ENCODE data around the gene WNT7B. TPM values are rescaled to one million over a fixed set of nuclear protein-coding genes. Genes with fewer than 3 reads are reported as not detected.

The WNT7B gene
- total RNA-seq, 2 donors from 2014 or later: 0.19 TPM; not detected in 1

DNA sequence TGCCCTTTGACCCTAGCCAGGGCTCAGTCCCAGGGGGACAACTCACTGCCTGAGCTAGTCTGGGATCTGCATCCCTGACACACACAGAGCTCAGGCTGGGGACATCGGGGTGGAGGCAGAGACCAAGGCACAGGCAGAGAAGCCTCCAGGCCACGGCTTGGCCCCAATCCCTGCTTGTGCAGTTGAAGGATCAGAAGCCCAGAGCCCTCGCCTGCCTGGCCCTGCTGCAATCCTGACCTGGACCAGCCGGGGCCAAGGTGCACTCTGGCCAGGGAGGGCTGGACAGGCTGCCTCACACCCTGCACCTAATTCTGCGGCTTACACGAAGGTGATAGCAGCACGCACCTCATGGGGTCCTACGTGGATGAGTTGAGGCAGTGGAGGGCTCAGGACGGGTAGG lies 34.6 kb downstream of the WNT7B start:
- H3K4me1 ChIP-seq: no peaks in the 10 kb centered on the region
- H3K9me3 ChIP-seq: no peaks in the 10 kb centered on the region
- H3K4me3 ChIP-seq: no peak overlapping the region
- no peak overlapping the region for H3K27ac ChIP-seq
- no peak for DNase-seq (ENCODE audit: low spot score)
- no peaks in the 10 kb centered on the region for H3K27me3 ChIP-seq
- no peaks in the 10 kb centered on the region for H3K36me3 ChIP-seq
- TF ChIP-seq, protein P1, sequence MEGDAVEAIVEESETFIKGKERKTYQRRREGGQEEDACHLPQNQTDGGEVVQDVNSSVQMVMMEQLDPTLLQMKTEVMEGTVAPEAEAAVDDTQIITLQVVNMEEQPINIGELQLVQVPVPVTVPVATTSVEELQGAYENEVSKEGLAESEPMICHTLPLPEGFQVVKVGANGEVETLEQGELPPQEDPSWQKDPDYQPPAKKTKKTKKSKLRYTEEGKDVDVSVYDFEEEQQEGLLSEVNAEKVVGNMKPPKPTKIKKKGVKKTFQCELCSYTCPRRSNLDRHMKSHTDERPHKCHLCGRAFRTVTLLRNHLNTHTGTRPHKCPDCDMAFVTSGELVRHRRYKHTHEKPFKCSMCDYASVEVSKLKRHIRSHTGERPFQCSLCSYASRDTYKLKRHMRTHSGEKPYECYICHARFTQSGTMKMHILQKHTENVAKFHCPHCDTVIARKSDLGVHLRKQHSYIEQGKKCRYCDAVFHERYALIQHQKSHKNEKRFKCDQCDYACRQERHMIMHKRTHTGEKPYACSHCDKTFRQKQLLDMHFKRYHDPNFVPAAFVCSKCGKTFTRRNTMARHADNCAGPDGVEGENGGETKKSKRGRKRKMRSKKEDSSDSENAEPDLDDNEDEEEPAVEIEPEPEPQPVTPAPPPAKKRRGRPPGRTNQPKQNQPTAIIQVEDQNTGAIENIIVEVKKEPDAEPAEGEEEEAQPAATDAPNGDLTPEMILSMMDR (IDR thresholded peaks at IDR 0.05): no peak

DNA sequence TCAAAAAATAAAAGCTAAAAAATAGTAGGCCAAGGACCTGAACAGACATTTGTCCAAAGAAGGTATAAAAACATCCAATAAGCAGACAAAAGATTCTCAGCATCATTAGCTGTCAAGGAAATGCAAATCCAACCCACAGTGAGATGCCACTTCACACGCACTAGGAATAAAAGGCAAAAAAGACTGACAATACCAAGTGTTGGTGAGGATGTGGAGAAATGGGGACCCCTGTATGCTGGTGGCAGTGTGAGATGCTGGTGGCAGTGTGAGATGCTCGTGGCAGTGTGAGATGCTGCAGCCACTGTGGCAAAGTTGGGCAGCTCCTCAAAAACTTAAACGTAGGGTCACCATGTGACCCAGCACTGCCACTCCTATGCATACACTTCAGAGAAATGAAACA lies 38.0 kb downstream of the WNT7B start:
- Histone ChIP-seq H3K27ac (no peak overlapping the region), H3K4me1 (no peaks in the 10 kb centered on the region), H3K9me3 (no peaks in the 10 kb centered on the region), H3K27me3 (no peaks in the 10 kb centered on the region), H3K4me3 (no peak overlapping the region), H3K36me3 (no peaks in the 10 kb centered on the region)
- TF ChIP-seq, protein P1 (IDR thresholded peaks at IDR 0.05): no peak
- no peak for DNase-seq (ENCODE audit: low spot score)

DNA sequence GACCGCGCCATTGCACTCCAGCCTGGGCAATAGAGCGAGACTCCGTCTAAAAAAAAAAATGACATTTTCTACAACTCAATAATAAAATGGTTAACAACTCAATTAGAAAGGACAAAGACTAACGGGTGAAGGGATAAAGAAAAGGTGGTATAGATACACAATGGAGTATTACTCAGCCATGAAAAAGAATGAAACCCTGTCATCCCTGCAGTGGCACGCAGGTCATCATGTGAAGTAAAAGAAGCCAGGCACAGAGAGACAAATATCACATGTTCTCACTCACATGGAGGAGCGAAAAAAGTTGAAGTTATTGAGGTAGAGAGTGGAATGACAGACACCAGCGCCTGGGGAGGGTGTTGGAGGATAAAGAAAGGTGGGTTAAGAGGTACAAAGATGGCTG lies 39.0 kb downstream of the WNT7B start:
- Histone ChIP-seq H3K4me1 (no peaks in the 10 kb centered on the region), H3K27ac (no peak overlapping the region), H3K9me3 (no peaks in the 10 kb centered on the region), H3K36me3 (no peaks in the 10 kb centered on the region), H3K27me3 (no peaks in the 10 kb centered on the region), H3K4me3 (no peak overlapping the region)
- no peak for DNase-seq (ENCODE audit: low spot score)
- TF ChIP-seq, protein P1 (IDR thresholded peaks at IDR 0.05): no peak

DNA sequence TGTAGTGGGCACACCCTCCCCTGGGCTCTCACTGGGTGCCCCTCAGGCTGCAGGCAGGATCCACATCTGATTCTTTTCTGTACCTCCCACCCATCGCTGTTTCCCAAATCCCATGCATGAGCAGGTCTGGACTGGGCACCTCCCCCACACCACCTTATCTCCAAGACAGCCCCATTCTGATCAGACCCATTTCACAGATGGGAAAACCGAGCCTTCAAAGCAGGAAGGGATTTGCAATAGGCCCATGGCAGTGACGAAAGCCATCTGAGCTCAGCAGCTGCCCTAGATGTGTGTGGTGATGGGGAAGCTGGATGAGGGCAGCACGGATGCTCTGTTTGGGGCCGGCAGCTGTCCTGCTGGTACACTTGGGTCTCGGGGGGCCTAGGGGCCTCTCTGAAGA lies 41.4 kb downstream of the WNT7B start:
- DNase-seq (ENCODE audit: low spot score): no peak
- Histone ChIP-seq H3K4me3 (no peak overlapping the region), H3K27ac (no peak overlapping the region), H3K4me1 (no peaks in the 10 kb centered on the region), H3K27me3 (peaks cover 0 to 2% of the 10 kb centered on the region in 2 donors), H3K36me3 (no peaks in the 10 kb centered on the region), H3K9me3 (no peaks in the 10 kb centered on the region)
- TF ChIP-seq, protein P1 (IDR thresholded peaks at IDR 0.05): no peak

DNA sequence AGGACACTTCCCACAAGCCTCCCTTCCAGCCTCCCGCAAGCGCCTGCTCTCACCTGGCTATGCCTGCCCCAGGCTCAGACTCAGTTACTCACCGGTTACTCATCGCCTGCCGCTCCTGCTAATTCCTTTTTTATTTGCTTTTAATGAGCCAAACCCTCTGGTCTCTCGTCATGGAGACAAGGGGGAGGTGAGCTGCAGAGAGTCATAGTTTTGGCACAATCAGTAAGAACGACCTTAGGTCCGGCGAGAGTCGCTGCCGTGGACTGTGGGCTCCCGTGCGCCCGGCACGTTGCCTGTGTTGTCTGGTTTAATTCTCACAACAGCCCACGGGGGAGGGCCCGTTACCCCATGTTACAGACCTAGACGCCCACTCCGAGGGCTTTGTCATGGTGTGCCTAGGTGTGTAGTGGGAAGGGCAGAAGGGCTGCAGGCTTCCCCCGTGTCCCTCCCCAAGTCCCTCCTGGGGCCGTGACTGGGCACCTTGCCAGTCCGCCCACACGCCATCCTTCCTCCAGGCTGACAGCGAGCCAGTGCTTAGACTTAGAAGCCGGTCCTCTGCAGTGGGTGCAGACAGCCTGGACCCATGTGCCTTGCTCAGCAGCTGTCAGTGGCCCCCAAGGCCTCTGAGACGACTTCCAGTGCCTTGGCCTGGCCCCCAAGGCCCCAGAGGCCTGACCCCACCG lies 42.2 kb downstream of the WNT7B start:
- TF ChIP-seq, protein P1 (IDR thresholded peaks at IDR 0.05): no peak
- no peak overlapping the region for H3K27ac ChIP-seq
- no peaks in the 10 kb centered on the region for H3K36me3 ChIP-seq
- DNase-seq (ENCODE audit: low spot score): no peak
- no peaks in the 10 kb centered on the region for H3K4me1 ChIP-seq
- peaks cover 0 to 2% of the 10 kb centered on the region in 2 donors for H3K27me3 ChIP-seq
- H3K9me3 ChIP-seq: no peaks in the 10 kb centered on the region
- no peak overlapping the region for H3K4me3 ChIP-seq

DNA sequence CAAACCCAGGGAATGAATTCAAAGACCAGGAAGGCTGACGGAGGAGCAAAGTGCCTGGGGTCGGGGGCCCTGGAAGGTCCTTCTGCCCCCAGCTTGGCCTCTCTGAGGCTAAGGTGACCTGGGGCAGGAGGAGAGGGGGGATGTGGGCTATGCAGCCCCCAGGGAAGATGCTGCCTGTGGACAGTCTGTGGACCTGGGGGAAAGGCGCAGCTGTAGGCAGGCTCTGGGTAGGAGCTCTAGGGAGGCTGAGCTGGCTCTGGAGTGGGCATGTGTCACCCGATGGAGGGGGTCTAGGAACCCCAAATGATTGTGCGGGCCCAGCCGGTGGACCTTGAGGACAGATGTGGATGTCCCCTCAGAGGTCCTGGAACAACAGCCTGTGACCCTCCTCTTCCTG lies 42.8 kb downstream of the WNT7B start:
- Histone ChIP-seq H3K4me3 (no peak overlapping the region), H3K27me3 (peaks cover 0 to 2% of the 10 kb centered on the region in 2 donors)
- no peak for DNase-seq (ENCODE audit: low spot score)

More for the DNA sequence above, 42.8 kb downstream of the WNT7B start:
- Histone ChIP-seq H3K36me3 (no peaks in the 10 kb centered on the region), H3K27ac (no peak overlapping the region), H3K4me1 (no peaks in the 10 kb centered on the region), H3K9me3 (no peaks in the 10 kb centered on the region)
- TF ChIP-seq, protein P1 (IDR thresholded peaks at IDR 0.05): no peak
